HepG2 (cell line): ENCODE measurements around the gene ELAPOR1. TPM values are rescaled to one million over a fixed set of nuclear protein-coding genes. Genes with fewer than 3 reads are reported as not detected.

Source experiments
- ATF1 ChIP-seq: IDR thresholded peaks from 2 replicates; pipeline ENCODE4 v1.6.1; 2016; ENCODE audit warnings: mild to moderate bottlenecking, control low read depth
- CEBPG ChIP-seq: IDR thresholded peaks from 2 replicates; pipeline ENCODE4 v1.6.1; 2016
- HNF4G ChIP-seq, 2 experiments: sonication (generic) in 1 of 2; formaldehyde crosslinking in 1 of 2; IDR thresholded peaks; 2 replicates each; pipeline versions ENCODE4 v1.4.0 to v1.6.1; 2011 to 2020; ENCODE audit warnings: borderline replicate concordance in 2 of 2, low read depth in 2 of 2, mild to moderate bottlenecking in 2 of 2, low read length in 1 of 2, missing genetic modification reagents in 1 of 2, moderate library complexity in 1 of 2
- KDM1A ChIP-seq: IDR thresholded peaks from 2 replicates; pipeline ENCODE4 v1.6.1; 2016; ENCODE audit warnings: missing compliant biosample characterization
- MIXL1 ChIP-seq: IDR thresholded peaks from 2 replicates; pipeline ENCODE4 v1.6.1; 2016
- NFKBIZ ChIP-seq: IDR thresholded peaks from 2 replicates; pipeline ENCODE4 v1.6.1; 2018; ENCODE audit warnings: missing genetic modification reagents, missing compliant biosample characterization
- NFRKB ChIP-seq: fragments of 450-650 bp; IDR thresholded peaks from 2 replicates; pipeline ENCODE4 v1.6.1; 2017
- NKX3-1 ChIP-seq: sonication (generic); formaldehyde crosslinking; IDR thresholded peaks from 2 replicates; pipeline ENCODE4 v1.5.0; 2020; ENCODE audit warnings: missing genetic modification reagents
- RFXANK ChIP-seq: IDR thresholded peaks from 2 replicates; pipeline ENCODE4 v1.6.1; 2016
- RXRA ChIP-seq: sonication (generic); formaldehyde crosslinking; IDR thresholded peaks from 2 replicates; pipeline ENCODE4 v1.5.1; 2020; ENCODE audit warnings: missing genetic modification reagents
- SALL2 ChIP-seq: sonication (generic); formaldehyde crosslinking; IDR thresholded peaks from 2 replicates; pipeline ENCODE4 v1.8.1; 2023; ENCODE audit warnings: mild to moderate bottlenecking, missing genetic modification reagents, inconsistent platforms
- ZC3H13 ChIP-seq: sonication (generic); formaldehyde crosslinking; IDR thresholded peaks from 2 replicates; pipeline ENCODE4 v1.8.1; 2023; ENCODE audit warnings: mild to moderate bottlenecking, missing genetic modification reagents, moderate library complexity
- ZFAT ChIP-seq: sonication (generic); formaldehyde crosslinking; conservative IDR thresholded peaks from 2 replicates; pipeline ENCODE4 v1.8.1; 2023; ENCODE audit warnings: missing genetic modification reagents, inconsistent platforms
- ZFP36L1 ChIP-seq: sonication (generic); formaldehyde crosslinking; IDR thresholded peaks from 2 replicates; pipeline ENCODE4 v1.8.0; 2022; ENCODE audit warnings: mild to moderate bottlenecking, missing genetic modification reagents, moderate library complexity
- ZFP90 ChIP-seq: sonication (generic); formaldehyde crosslinking; IDR thresholded peaks from 2 replicates; pipeline ENCODE4 v1.8.0; 2022; ENCODE audit warnings: missing genetic modification reagents, mild to moderate bottlenecking, inconsistent platforms, borderline replicate concordance
- ZHX2 ChIP-seq, 2 experiments: sonication (generic) in 1 of 2; formaldehyde crosslinking in 1 of 2; IDR thresholded peaks; 2 replicates each; pipeline versions ENCODE4 v1.6.1 to v1.9.0; 2014 to 2022; ENCODE audit warnings: antibody characterized with exemption in 1 of 2, borderline replicate concordance in 1 of 2, inconsistent platforms in 1 of 2, low read depth in 1 of 2, missing genetic modification reagents in 1 of 2
- ZNF264 ChIP-seq: sonication (generic); formaldehyde crosslinking; IDR thresholded peaks from 2 replicates; pipeline ENCODE4 v1.4.0; 2020; ENCODE audit warnings: missing genetic modification reagents
- ZNF30 ChIP-seq: sonication (generic); formaldehyde crosslinking; IDR thresholded peaks from 2 replicates; pipeline ENCODE4 v1.5.0; 2020; ENCODE audit warnings: mild to moderate bottlenecking, missing genetic modification reagents
- ZNF333 ChIP-seq: sonication (generic); formaldehyde crosslinking; IDR thresholded peaks from 2 replicates; pipeline ENCODE4 v1.4.0; 2020; ENCODE audit warnings: mild to moderate bottlenecking, missing genetic modification reagents, borderline replicate concordance
- ZNF430 ChIP-seq: sonication (generic); formaldehyde crosslinking; IDR thresholded peaks from 2 replicates; pipeline ENCODE4 v1.9.0; 2021; ENCODE audit warnings: mild to moderate bottlenecking, missing genetic modification reagents
- ZNF709 ChIP-seq: sonication (generic); formaldehyde crosslinking; IDR thresholded peaks from 2 replicates; pipeline ENCODE4 v1.5.0; 2020; ENCODE audit warnings: mild to moderate bottlenecking, missing genetic modification reagents
- ZNF749 ChIP-seq: sonication (generic); formaldehyde crosslinking; IDR thresholded peaks from 2 replicates; pipeline ENCODE4 v1.8.0; 2022; ENCODE audit warnings: mild to moderate bottlenecking, missing genetic modification reagents, moderate library complexity, borderline replicate concordance
- ZNF790 ChIP-seq: sonication (generic); formaldehyde crosslinking; IDR thresholded peaks from 2 replicates; pipeline ENCODE4 v1.8.0; 2022; ENCODE audit warnings: missing genetic modification reagents, mild to moderate bottlenecking, borderline replicate concordance
- polyA plus RNA-seq, 8 experiments: library from polyadenylated mRNA; depleted of rRNA in 3 of 8; stranded (reverse) in 7 of 8; unstranded in 1 of 8; fragments of >200 nt; fragmentation: Illumina TruSeq in 4 of 8; extraction: Trizol in 4 of 8; gene quantifications; 2 replicates each; pipeline versions ENCODE4 v1.2.1 to v1.2.3, GENCODE V29; 2011 to 2016; ENCODE audit warnings: low read depth in 4 of 8, missing spikeins in 1 of 8, mixed read lengths in 1 of 8; ENCODE audit not compliant: insufficient read depth in 1 of 8
- total RNA-seq, 5 experiments: library from RNA; depleted of rRNA; stranded (reverse); fragments of >200 nt; fragmentation: Illumina TruSeq; extraction: Trizol; gene quantifications; 2 replicates each; pipeline ENCODE4 v1.2.3, GENCODE V29; 2016; ENCODE audit warnings: low read depth in 1 of 5
- TF ChIP-seq, protein P1 (sequence below): IDR thresholded peaks from 2 replicates; pipeline ENCODE4 v1.6.1; 2016; ENCODE audit warnings: missing genetic modification reagents, missing compliant biosample characterization

Gene ELAPOR1
- total and polyA plus RNA-seq, 2 of the 13 experiments (the other 11 are each of a cell fraction or from before 2014, with no cell fraction given), result 0.13 to 0.20 TPM

GRCh38 chr1:109090196-109091077 lies 23.5 kb upstream of the ELAPOR1 start, which contains the start of gene TMEM167B (continued):
- TF ChIP-seq HNF4G (IDR thresholded peaks at IDR 0.05; ENCODE audit: borderline replicate concordance, low read depth, low read length) (peak; percentile 58; the same call in 1 of the 2 replicates), HNF4G (CRISPR knock-in tag; IDR thresholded peaks at IDR 0.05; ENCODE audit: borderline replicate concordance, low read depth) (no peak), KDM1A (CRISPR knock-in tag) (0 out of 2 replicates have a peak, but pooled peaks have one; percentile 22), RXRA (peak; percentile 84), ZC3H13 (CRISPR knock-in tag) (peak; percentile 74; the same call in 1 of the 2 replicates), ZNF264 (no peak), ZNF790 (no peak), MIXL1 (peak; percentile 81), ZNF749 (0 out of 2 replicates have a peak, but pooled peaks have one; percentile 21), NFRKB (no peak), ZNF333 (CRISPR knock-in tag) (peak; percentile 44; the same call in 1 of the 2 replicates), ZNF709 (peak; percentile 43; the same call in 1 of the 2 replicates), ZFP90 (CRISPR knock-in tag) (peak; percentile 54), ZFP36L1 (CRISPR knock-in tag) (no peak), ZFAT (CRISPR knock-in tag) (0 out of 2 replicates have a peak, but pooled peaks have one; percentile 15), ZNF30 (CRISPR knock-in tag) (no peak), NKX3-1 (CRISPR knock-in tag) (no peak), ZNF430 (peak; percentile 82), ZHX2 (IDR thresholded peaks at IDR 0.05; ENCODE audit: low read depth) (peak; percentile 81), ZHX2 (CRISPR knock-in tag; IDR thresholded peaks at IDR 0.05; ENCODE audit: borderline replicate concordance) (no peak; the same call in 1 of the 2 replicates), NFKBIZ (CRISPR knock-in tag) (peak; percentile 82), SALL2 (CRISPR knock-in tag) (peak; percentile 32; the same call in 1 of the 2 replicates), ATF1 (peak; percentile 76; the same call in 1 of the 2 replicates), RFXANK (peak; percentile 77; the same call in 1 of the 2 replicates), CEBPG (0 out of 2 replicates have a peak, but pooled peaks have one; percentile 49)
- TF ChIP-seq, protein P1, sequence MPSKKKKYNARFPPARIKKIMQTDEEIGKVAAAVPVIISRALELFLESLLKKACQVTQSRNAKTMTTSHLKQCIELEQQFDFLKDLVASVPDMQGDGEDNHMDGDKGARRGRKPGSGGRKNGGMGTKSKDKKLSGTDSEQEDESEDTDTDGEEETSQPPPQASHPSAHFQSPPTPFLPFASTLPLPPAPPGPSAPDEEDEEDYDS (CRISPR knock-in tag), result peak; percentile 51; the same call in 1 of the 2 replicates
